ENCODE results near the gene NINJ1. TPM values are rescaled to one million over a fixed set of nuclear protein-coding genes. Genes with fewer than 3 reads are reported as not detected.

Gene NINJ1
- total RNA-seq, 1 experiment from 2014 or later, result 41.3 TPM

GRCh38 chr9:93129691-93130500, 4.2 kb downstream of the NINJ1 start (continued):
- no peak for TF ChIP-seq ZNF263 (CRISPR knock-in tag; IDR thresholded peaks at IDR 0.05; ENCODE audit: low read depth)

GRCh38 chr9:93129286-93129685, 4.8 kb downstream of the NINJ1 start:
- POLR2A ChIA-PET, result interaction anchor here (0.7 to 1.1 kb wide), 2 partner anchors 10 to 34 kb away, joined by 3 to 5 read pairs; no protein-coding TSS in a partner anchor
- CTCF ChIA-PET, result interaction anchor here (0.9 to 1.9 kb wide), 4 partner anchors 10 to 25 kb away, joined by 4 to 9 read pairs (median 6); no protein-coding TSS in a partner anchor

More at GRCh38 chr9:93129286-93129685, 4.8 kb downstream of the NINJ1 start:
- TF ChIP-seq ZNF317 (CRISPR knock-in tag; IDR thresholded peaks at IDR 0.05; ENCODE audit: borderline replicate concordance, low read depth) (no peak), NR1H2 (CRISPR knock-in tag; IDR thresholded peaks at IDR 0.05) (no peak), GRHL2 (CRISPR knock-in tag; IDR thresholded peaks at IDR 0.05; ENCODE audit: insufficient replicate concordance, severe bottlenecking) (no peak), IRF2 (CRISPR knock-in tag; IDR thresholded peaks at IDR 0.05; ENCODE audit: borderline replicate concordance, low read depth) (no peak), ATF1 (CRISPR knock-in tag; IDR thresholded peaks at IDR 0.05) (no peak), TCF7 (CRISPR knock-in tag; IDR thresholded peaks at IDR 0.05; ENCODE audit: low read depth) (no peak), GTF2I (CRISPR knock-in tag; conservative IDR thresholded peaks at IDR 0.05) (no peak), STAT6 (CRISPR knock-in tag; conservative IDR thresholded peaks at IDR 0.05; ENCODE audit: low read depth) (no peak)
- TF ChIP-seq, protein P1, sequence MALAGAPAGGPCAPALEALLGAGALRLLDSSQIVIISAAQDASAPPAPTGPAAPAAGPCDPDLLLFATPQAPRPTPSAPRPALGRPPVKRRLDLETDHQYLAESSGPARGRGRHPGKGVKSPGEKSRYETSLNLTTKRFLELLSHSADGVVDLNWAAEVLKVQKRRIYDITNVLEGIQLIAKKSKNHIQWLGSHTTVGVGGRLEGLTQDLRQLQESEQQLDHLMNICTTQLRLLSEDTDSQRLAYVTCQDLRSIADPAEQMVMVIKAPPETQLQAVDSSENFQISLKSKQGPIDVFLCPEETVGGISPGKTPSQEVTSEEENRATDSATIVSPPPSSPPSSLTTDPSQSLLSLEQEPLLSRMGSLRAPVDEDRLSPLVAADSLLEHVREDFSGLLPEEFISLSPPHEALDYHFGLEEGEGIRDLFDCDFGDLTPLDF (CRISPR knock-in tag; IDR thresholded peaks at IDR 0.05), result no peak
- TF ChIP-seq, protein P2, sequence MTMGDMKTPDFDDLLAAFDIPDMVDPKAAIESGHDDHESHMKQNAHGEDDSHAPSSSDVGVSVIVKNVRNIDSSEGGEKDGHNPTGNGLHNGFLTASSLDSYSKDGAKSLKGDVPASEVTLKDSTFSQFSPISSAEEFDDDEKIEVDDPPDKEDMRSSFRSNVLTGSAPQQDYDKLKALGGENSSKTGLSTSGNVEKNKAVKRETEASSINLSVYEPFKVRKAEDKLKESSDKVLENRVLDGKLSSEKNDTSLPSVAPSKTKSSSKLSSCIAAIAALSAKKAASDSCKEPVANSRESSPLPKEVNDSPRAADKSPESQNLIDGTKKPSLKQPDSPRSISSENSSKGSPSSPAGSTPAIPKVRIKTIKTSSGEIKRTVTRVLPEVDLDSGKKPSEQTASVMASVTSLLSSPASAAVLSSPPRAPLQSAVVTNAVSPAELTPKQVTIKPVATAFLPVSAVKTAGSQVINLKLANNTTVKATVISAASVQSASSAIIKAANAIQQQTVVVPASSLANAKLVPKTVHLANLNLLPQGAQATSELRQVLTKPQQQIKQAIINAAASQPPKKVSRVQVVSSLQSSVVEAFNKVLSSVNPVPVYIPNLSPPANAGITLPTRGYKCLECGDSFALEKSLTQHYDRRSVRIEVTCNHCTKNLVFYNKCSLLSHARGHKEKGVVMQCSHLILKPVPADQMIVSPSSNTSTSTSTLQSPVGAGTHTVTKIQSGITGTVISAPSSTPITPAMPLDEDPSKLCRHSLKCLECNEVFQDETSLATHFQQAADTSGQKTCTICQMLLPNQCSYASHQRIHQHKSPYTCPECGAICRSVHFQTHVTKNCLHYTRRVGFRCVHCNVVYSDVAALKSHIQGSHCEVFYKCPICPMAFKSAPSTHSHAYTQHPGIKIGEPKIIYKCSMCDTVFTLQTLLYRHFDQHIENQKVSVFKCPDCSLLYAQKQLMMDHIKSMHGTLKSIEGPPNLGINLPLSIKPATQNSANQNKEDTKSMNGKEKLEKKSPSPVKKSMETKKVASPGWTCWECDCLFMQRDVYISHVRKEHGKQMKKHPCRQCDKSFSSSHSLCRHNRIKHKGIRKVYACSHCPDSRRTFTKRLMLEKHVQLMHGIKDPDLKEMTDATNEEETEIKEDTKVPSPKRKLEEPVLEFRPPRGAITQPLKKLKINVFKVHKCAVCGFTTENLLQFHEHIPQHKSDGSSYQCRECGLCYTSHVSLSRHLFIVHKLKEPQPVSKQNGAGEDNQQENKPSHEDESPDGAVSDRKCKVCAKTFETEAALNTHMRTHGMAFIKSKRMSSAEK (CRISPR knock-in tag; IDR thresholded peaks at IDR 0.05; ENCODE audit: borderline replicate concordance), result no peak
- Mint-ChIP-seq H3K27ac (no peak overlapping the region; the same call in 1 of the 2 replicates), H3K4me1 (peaks cover 40% of the 10 kb centered on the region), H3K27me3 (ENCODE audit: low read depth) (no peaks in the 10 kb centered on the region), H3K9me3 (no peaks in the 10 kb centered on the region), H3K36me3 (peaks cover 5% of the 10 kb centered on the region; the same call in 1 of the 2 replicates), H3K4me3 (no peak overlapping the region)
- ATAC-seq (no peak), DNase-seq (ENCODE audit: low spot score) (no peak)
